Activated CD4-positive, alpha-beta T cell treated with anti-CD3 and anti-CD28 coated beads, Interleukin-2, amount 50 U/mL, for 24 hours (primary cell): ENCODE measurements around the gene TMTC2.
"Not testable (repeated sequence)": the region's sequence is repeated elsewhere in the genome, so short reads cannot be mapped to it uniquely, and the experiment has no call there.

Source experiments
- DNase-seq, 2 donors: peaks; one replicate each; pipeline ENCODE4 v3.0.0-alpha.2; 2020; ENCODE audit warnings: low read depth in 1 of 2, low spot score in 1 of 2

The TMTC2 gene

GRCh38 chr12:82725741-82726140 lies 39.0 kb downstream of the TMTC2 start:
- no peak for DNase-seq

- DNase-seq = no peak
These were observed 41.2 kb downstream of the TMTC2 start for GRCh38 chr12:82727886-82728285.

GRCh38 chr12:82728710-82729109 lies 42.0 kb downstream of the TMTC2 start:
- DNase-seq = no peak

- DNase-seq = no peak
These were observed 44.3 kb downstream of the TMTC2 start for GRCh38 chr12:82730953-82731459.

GRCh38 chr12:82740129-82741000 lies 53.7 kb downstream of the TMTC2 start:
- no peak for DNase-seq

- no peak for DNase-seq
These were observed 58.5 kb downstream of the TMTC2 start for GRCh38 chr12:82745063-82745674.

GRCh38 chr12:82745807-82746206 lies 59.1 kb downstream of the TMTC2 start:
- DNase-seq = no peak

GRCh38 chr12:82746668-82747067 lies 60.0 kb downstream of the TMTC2 start:
- no peak for DNase-seq

- no peak for DNase-seq
These were observed 62.3 kb downstream of the TMTC2 start for GRCh38 chr12:82749015-82749414.

- DNase-seq = no peak
These were observed 68.2 kb downstream of the TMTC2 start for GRCh38 chr12:82754856-82755255.

- DNase-seq = no peak
These were observed 69.6 kb downstream of the TMTC2 start for GRCh38 chr12:82756303-82756702.

- no peak for DNase-seq
These were observed 70.4 kb downstream of the TMTC2 start for GRCh38 chr12:82757059-82757458.

- DNase-seq = no peak
These were observed 71.0 kb downstream of the TMTC2 start for GRCh38 chr12:82757656-82758055.

GRCh38 chr12:82758749-82759330 lies 72.1 kb downstream of the TMTC2 start:
- no peak for DNase-seq

GRCh38 chr12:82760423-82760822 lies 73.7 kb downstream of the TMTC2 start:
- DNase-seq = no peak

- DNase-seq = not testable (repeated sequence)
These were observed 78.5 kb downstream of the TMTC2 start for GRCh38 chr12:82765206-82765605.

- DNase-seq = no peak
These were observed 79.4 kb downstream of the TMTC2 start for GRCh38 chr12:82765971-82766705.

GRCh38 chr12:82774666-82775065 lies 88.0 kb downstream of the TMTC2 start:
- no peak for DNase-seq

GRCh38 chr12:82780517-82780916 lies 93.8 kb downstream of the TMTC2 start:
- no peak for DNase-seq

- no peak for DNase-seq
These were observed 94.7 kb downstream of the TMTC2 start for GRCh38 chr12:82781309-82781997.

GRCh38 chr12:82783435-82783834 lies 96.7 kb downstream of the TMTC2 start:
- DNase-seq = no peak
